Measurements from ENCODE around the gene TSPAN6. TPM values are rescaled to one million over a fixed set of nuclear protein-coding genes. Genes with fewer than 3 reads are reported as not detected.

Gene TSPAN6
- total RNA-seq: 0.27 TPM in 1 of 2 replicates, not detected in the other

- intact Hi-C loops (cut with micrococcal nuclease): loop anchor here (1.0 to 2.0 kb wide), 4 partner anchors 21 to 754 kb away; partner anchors contain the start of gene RPL36A
Observed at GRCh38 chrX:100636321-100636991, at the start of gene TSPAN6. Gene TSPAN6, minus strand, starts transcription at chrX:100636806. Its CDS starts 112 bp downstream, at chrX:100636694.

GRCh38 chrX:100685997-100686305 lies 49.3 kb upstream of the TSPAN6 start:
- intact Hi-C loops (cut with micrococcal nuclease): loop anchor here (1.0 to 5.0 kb wide), 5 partner anchors 82 to 1116 kb away; no protein-coding TSS in a partner anchor

GRCh38 chrX:100685284-100685996 lies 48.8 kb upstream of the TSPAN6 start:
- intact Hi-C loops (cut with micrococcal nuclease): loop anchor here (1.0 to 5.0 kb wide), 5 partner anchors 83 to 1117 kb away; no protein-coding TSS in a partner anchor

- intact Hi-C loops (cut with micrococcal nuclease): no loop called here
Observed at GRCh38 chrX:100682939-100683338, 46.3 kb upstream of the TSPAN6 start.

- intact Hi-C loops (cut with micrococcal nuclease): no loop called here
Observed at GRCh38 chrX:100681599-100681998, 45.0 kb upstream of the TSPAN6 start.

- intact Hi-C loops (cut with micrococcal nuclease): no loop called here
Observed at GRCh38 chrX:100680756-100681155, 44.1 kb upstream of the TSPAN6 start.

GRCh38 chrX:100677611-100678181 lies 41.1 kb upstream of the TSPAN6 start:
- intact Hi-C loops (cut with micrococcal nuclease): no loop called here

GRCh38 chrX:100674705-100675104 lies 38.1 kb upstream of the TSPAN6 start:
- intact Hi-C loops (cut with micrococcal nuclease): loop anchor here (5.0 kb wide), 1 partner anchor 613 kb away; no protein-coding TSS in a partner anchor

GRCh38 chrX:100673397-100673953 lies 36.9 kb upstream of the TSPAN6 start:
- intact Hi-C loops (cut with micrococcal nuclease): loop anchor here (5.0 kb wide), 1 partner anchor 614 kb away; no protein-coding TSS in a partner anchor

- intact Hi-C loops (cut with micrococcal nuclease): loop anchor here (5.0 kb wide), 1 partner anchor 614 kb away; no protein-coding TSS in a partner anchor
Observed at GRCh38 chrX:100672966-100673365, 36.4 kb upstream of the TSPAN6 start.

GRCh38 chrX:100663642-100664041 lies 27.0 kb upstream of the TSPAN6 start:
- intact Hi-C loops (cut with micrococcal nuclease): no loop called here

- intact Hi-C loops (cut with micrococcal nuclease): no loop called here
Observed at GRCh38 chrX:100662796-100663195, 26.2 kb upstream of the TSPAN6 start.

GRCh38 chrX:100662170-100662569 lies 25.6 kb upstream of the TSPAN6 start:
- intact Hi-C loops (cut with micrococcal nuclease): no loop called here

GRCh38 chrX:100659431-100660137 lies 23.0 kb upstream of the TSPAN6 start:
- intact Hi-C loops (cut with micrococcal nuclease): no loop called here

- intact Hi-C loops (cut with micrococcal nuclease): no loop called here
Observed at GRCh38 chrX:100658941-100659381, 22.4 kb upstream of the TSPAN6 start.

GRCh38 chrX:100654261-100654660 lies 17.7 kb upstream of the TSPAN6 start:
- intact Hi-C loops (cut with micrococcal nuclease): no loop called here

GRCh38 chrX:100652266-100652665 lies 15.7 kb upstream of the TSPAN6 start:
- intact Hi-C loops (cut with micrococcal nuclease): no loop called here

GRCh38 chrX:100650841-100651240 lies 14.2 kb upstream of the TSPAN6 start:
- intact Hi-C loops (cut with micrococcal nuclease): no loop called here

- intact Hi-C loops (cut with micrococcal nuclease): no loop called here
Observed at GRCh38 chrX:100649550-100650356, 13.1 kb upstream of the TSPAN6 start.
